ENCODE measurements around the gene TPRKB.
"Not testable (repeated sequence)": the region's sequence is repeated elsewhere in the genome, so short reads cannot be mapped to it uniquely, and the experiment has no call there.

Gene TPRKB

DNA sequence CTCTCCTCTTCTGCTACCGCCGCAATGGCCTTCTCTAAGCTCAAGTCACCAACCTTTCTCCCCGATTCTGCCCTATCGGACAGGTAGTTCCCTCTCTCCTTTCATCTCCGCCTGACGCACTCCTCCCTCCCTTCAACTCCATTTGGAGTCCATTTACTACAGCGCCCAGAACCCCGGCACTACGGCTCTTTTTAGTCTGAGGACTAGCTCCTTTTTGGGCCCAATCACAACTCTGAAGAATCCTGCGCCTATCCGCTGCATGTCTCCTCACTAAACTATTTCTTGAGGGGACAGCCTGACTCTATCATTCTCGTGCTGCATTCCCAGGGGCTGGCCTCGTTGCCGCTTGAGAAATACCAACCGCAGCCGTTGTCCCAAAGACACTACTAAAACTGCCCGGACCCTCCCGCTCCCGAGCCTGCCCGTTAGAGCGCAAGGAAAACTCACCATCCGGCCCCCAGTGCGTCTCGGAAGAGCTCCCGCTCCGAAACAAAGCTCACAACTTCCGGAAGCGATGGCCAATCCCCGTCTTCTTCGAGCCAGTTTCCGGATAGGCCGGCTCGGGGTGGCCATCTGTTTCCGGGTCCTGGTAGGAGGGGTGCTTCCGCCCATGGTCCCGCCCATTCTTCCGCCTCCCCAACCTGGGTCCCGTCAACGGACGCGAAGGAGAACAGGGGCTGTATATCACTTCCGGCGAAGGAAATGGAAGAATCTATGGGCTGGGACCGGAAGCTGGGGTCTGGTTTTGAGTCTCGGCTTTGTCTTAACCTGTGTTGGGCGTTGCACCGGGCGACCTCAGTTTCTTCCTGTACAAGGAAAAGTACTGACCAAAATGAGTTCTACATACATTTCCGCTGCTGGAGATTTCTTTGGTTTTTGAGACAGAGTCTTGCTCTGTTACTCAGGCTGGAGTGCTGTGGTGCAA is at the start of gene TPRKB:
Gene TPRKB (minus strand): TSS at position 491 of the 925 bp plus-strand sequence. CDS start 2,776 bp downstream, outside the sequence.
- DNase-seq = peak; percentile 97

DNA sequence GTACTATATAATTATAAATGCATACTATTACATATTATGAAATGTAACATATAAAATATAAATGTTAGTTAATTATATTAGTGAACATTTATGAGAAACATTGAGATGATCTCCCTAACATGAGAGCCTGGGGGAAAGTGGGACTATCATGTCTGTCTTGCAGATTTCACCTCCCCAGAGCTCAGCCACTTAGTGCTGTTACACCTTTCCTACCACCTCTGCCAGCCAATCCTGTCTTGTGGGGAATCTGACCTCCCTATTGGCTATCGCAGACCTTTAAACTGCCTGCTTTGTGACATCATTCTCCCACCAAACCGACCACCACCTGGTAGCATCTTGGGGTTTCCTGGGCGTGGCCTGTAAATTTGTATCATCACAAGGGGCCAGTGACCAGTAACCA is 46.7 kb upstream of the TPRKB start, which contains the start of gene C2orf78:
Gene C2orf78 (plus strand): TSS at position 301 of the 400 bp plus-strand sequence. CDS start 127 bp downstream, outside the sequence.
- H3K4me1 ChIP-seq (ENCODE audit: low read length); H3K36me3 ChIP-seq (replicated peaks; ENCODE audit: insufficient read depth, low read length); H3F3A ChIP-seq (ENCODE audit: insufficient read depth, low read length); DNase-seq; H3K9ac ChIP-seq (ENCODE audit: low read length); H4K20me1 ChIP-seq (ENCODE audit: insufficient read depth, low read length); H2AFZ ChIP-seq (ENCODE audit: low read length); H3K27me3 ChIP-seq (replicated peaks; ENCODE audit: insufficient read depth, low read length); H3K4me2 ChIP-seq (ENCODE audit: low read depth, low read length); H3K27ac ChIP-seq (ENCODE audit: low read length); H3K9me2 ChIP-seq (replicated peaks; ENCODE audit: insufficient read depth, low read length); H3K4me3 ChIP-seq (ENCODE audit: low read length); H3K9me3 ChIP-seq (replicated peaks; ENCODE audit: insufficient read depth, low read length): not testable (repeated sequence)
- H3K79me2 ChIP-seq (ENCODE audit: low read length) = peaks cover 10% of the 10 kb centered on the region

More for the DNA sequence above, at the start of gene TPRKB:
- H3K79me2 ChIP-seq (ENCODE audit: low read length) = peaks cover 19% of the 10 kb centered on the region
- H3K9me3 ChIP-seq (replicated peaks; ENCODE audit: insufficient read depth, low read length) = no peaks in the 10 kb centered on the region
- H3K4me3 ChIP-seq (ENCODE audit: low read length) = peak within 1 kb of the TSS; percentile 76
- H3K9me2 ChIP-seq (replicated peaks; ENCODE audit: insufficient read depth, low read length) = no peaks in the 10 kb centered on the region
- H3K4me2 ChIP-seq (ENCODE audit: low read depth, low read length) = peak within 1 kb of the TSS; percentile 87
- H2AFZ ChIP-seq (ENCODE audit: low read length) = peak within 1 kb of the TSS; percentile 84
- no peak for TF ChIP-seq EZH2phosphoT487 (IDR thresholded peaks at IDR 0.05; ENCODE audit: low read length)
- TF ChIP-seq EZH2 (optimal IDR thresholded peaks at IDR 0.05; ENCODE audit: low read depth, low read length) = no peak
- TF ChIP-seq, protein P1, sequence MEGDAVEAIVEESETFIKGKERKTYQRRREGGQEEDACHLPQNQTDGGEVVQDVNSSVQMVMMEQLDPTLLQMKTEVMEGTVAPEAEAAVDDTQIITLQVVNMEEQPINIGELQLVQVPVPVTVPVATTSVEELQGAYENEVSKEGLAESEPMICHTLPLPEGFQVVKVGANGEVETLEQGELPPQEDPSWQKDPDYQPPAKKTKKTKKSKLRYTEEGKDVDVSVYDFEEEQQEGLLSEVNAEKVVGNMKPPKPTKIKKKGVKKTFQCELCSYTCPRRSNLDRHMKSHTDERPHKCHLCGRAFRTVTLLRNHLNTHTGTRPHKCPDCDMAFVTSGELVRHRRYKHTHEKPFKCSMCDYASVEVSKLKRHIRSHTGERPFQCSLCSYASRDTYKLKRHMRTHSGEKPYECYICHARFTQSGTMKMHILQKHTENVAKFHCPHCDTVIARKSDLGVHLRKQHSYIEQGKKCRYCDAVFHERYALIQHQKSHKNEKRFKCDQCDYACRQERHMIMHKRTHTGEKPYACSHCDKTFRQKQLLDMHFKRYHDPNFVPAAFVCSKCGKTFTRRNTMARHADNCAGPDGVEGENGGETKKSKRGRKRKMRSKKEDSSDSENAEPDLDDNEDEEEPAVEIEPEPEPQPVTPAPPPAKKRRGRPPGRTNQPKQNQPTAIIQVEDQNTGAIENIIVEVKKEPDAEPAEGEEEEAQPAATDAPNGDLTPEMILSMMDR (IDR thresholded peaks at IDR 0.05; ENCODE audit: low read length) = no peak
- no peaks in the 10 kb centered on the region; the same call in 1 of the 2 replicates for H3K36me3 ChIP-seq (replicated peaks; ENCODE audit: insufficient read depth, low read length)
- no peaks in the 10 kb centered on the region for H4K20me1 ChIP-seq (ENCODE audit: insufficient read depth, low read length)
- H3K27me3 ChIP-seq (replicated peaks; ENCODE audit: insufficient read depth, low read length) = no peaks in the 10 kb centered on the region
- H3K9ac ChIP-seq (ENCODE audit: low read length) = peak within 1 kb of the TSS; percentile 56
- no peaks in the 10 kb centered on the region for H3K4me1 ChIP-seq (ENCODE audit: low read length)
- H3K27ac ChIP-seq (ENCODE audit: low read length) = peak within 1 kb of the TSS; percentile 40; the same call in 1 of the 2 replicates
- peaks cover 6% of the 10 kb centered on the region for H3F3A ChIP-seq (ENCODE audit: insufficient read depth, low read length)

DNA sequence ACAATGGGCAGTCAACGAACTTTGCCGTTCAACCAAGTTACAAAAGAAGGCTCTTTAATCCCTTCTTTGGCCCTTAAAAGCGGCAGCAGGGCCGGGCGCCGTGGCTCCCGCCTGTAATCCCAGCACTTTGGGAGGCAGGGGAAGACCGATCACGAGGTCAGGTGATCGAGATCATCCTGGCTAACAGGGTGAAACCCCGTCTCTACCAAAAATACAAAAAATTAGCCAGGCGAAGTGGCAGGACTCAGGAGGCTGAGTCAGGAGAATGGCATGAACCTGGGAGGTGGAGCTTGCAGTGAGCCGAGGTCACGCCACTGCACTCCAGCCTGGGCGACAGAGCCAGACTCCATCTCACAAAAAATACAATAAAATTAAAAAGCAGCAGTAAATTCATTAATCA is 46.3 kb upstream of the TPRKB start:
- H3K4me1 ChIP-seq (ENCODE audit: low read length); H3K4me2 ChIP-seq (ENCODE audit: low read depth, low read length); H3K27ac ChIP-seq (ENCODE audit: low read length); H2AFZ ChIP-seq (ENCODE audit: low read length); H3K9me2 ChIP-seq (replicated peaks; ENCODE audit: insufficient read depth, low read length); H3K9ac ChIP-seq (ENCODE audit: low read length); DNase-seq; H3K4me3 ChIP-seq (ENCODE audit: low read length); H3K9me3 ChIP-seq (replicated peaks; ENCODE audit: insufficient read depth, low read length); H4K20me1 ChIP-seq (ENCODE audit: insufficient read depth, low read length); H3K27me3 ChIP-seq (replicated peaks; ENCODE audit: insufficient read depth, low read length); H3F3A ChIP-seq (ENCODE audit: insufficient read depth, low read length); H3K36me3 ChIP-seq (replicated peaks; ENCODE audit: insufficient read depth, low read length): not testable (repeated sequence)
- H3K79me2 ChIP-seq (ENCODE audit: low read length) = peaks cover 15% of the 10 kb centered on the region

DNA sequence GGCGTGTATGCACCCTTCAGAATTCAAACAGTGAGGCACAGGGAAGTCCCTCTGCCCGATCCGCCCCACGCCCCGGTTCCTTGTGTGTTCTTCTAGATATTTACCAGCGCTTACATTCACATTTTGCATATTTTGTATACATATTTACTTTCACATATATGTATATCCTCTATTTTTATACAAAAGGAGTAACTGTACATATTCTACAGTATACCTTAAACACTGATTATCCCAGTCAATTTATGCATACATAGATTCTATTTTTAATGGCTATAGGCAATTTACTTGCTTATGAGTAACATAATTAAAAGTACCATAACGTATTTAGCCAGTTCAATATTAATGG is 43.1 kb upstream of the TPRKB start:
- Histone ChIP-seq H3K79me2 (ENCODE audit: low read length) (peaks cover 34% of the 10 kb centered on the region), H3F3A (ENCODE audit: insufficient read depth, low read length) (no peaks in the 10 kb centered on the region), H3K27ac (ENCODE audit: low read length) (no peak overlapping the region), H4K20me1 (ENCODE audit: insufficient read depth, low read length) (no peaks in the 10 kb centered on the region), H3K4me3 (ENCODE audit: low read length) (peak overlapping the region; percentile 92), H3K9me3 (replicated peaks; ENCODE audit: insufficient read depth, low read length) (no peaks in the 10 kb centered on the region), H3K4me1 (ENCODE audit: low read length) (peaks cover 7% of the 10 kb centered on the region; the same call in 1 of the 2 replicates), H3K9ac (ENCODE audit: low read length) (no peak overlapping the region), H3K36me3 (replicated peaks; ENCODE audit: insufficient read depth, low read length) (no peaks in the 10 kb centered on the region; the same call in 1 of the 2 replicates), H3K9me2 (replicated peaks; ENCODE audit: insufficient read depth, low read length) (no peaks in the 10 kb centered on the region), H2AFZ (ENCODE audit: low read length) (peak overlapping the region; percentile 47), H3K4me2 (ENCODE audit: low read depth, low read length) (peak overlapping the region; percentile 53), H3K27me3 (replicated peaks; ENCODE audit: insufficient read depth, low read length) (no peaks in the 10 kb centered on the region)
- TF ChIP-seq, protein P1 (IDR thresholded peaks at IDR 0.05; ENCODE audit: low read length) = no peak
- TF ChIP-seq EZH2 (optimal IDR thresholded peaks at IDR 0.05; ENCODE audit: low read depth, low read length) (no peak), EZH2phosphoT487 (IDR thresholded peaks at IDR 0.05; ENCODE audit: low read length) (no peak)
- no peak for DNase-seq
